Gastroesophageal sphincter (tissue), 4 donors: Measurements from ENCODE around the gene CLCN2. TPM values are rescaled to one million over a fixed set of nuclear protein-coding genes. Genes with fewer than 3 reads are reported as not detected.
A peak's percentile ranks its signal among the peaks of the same experiment; 100 is the strongest.

Experiments used
- ATAC-seq: fragments of 150-250 bp; one replicate; pipeline ENCODE4 v1.9.1; 2016; ENCODE audit warnings: mild to moderate bottlenecking, moderate library complexity
- H3K27ac ChIP-seq, 4 donors: fragments of 200-600 bp; sonication (generic) in 3 of 4; 1 replicate in 3 of 4; 2 replicates in 1 of 4; pipeline ENCODE4 v1.5.1; 2016 to 2019
- H3K27me3 ChIP-seq: fragments of 200-600 bp; sonication (generic); one replicate; pipeline ENCODE4 v1.5.1; 2019
- H3K36me3 ChIP-seq, 2 donors: fragments of 200-600 bp; sonication (generic); one replicate each; pipeline ENCODE4 v1.5.1; 2019; ENCODE audit warnings: control low read depth in 1 of 2
- H3K4me1 ChIP-seq, 3 donors: fragments of 200-600 bp; sonication (generic); 1 replicate in 2 of 3; 2 replicates in 1 of 3; pipeline ENCODE4 v1.5.1; 2016 to 2019; ENCODE audit warnings: control low read depth in 2 of 3
- H3K4me3 ChIP-seq, 2 donors: fragments of 200-600 bp; sonication (generic); one replicate each; pipeline ENCODE4 v1.5.1; 2019; ENCODE audit warnings: mild to moderate bottlenecking in 1 of 2, moderate library complexity in 1 of 2
- H3K9me3 ChIP-seq, 3 donors: fragments of 200-600 bp; sonication (generic); one replicate each; pipeline ENCODE4 v1.5.1; 2017 to 2019; ENCODE audit warnings: control low read depth in 2 of 3
- EP300 ChIP-seq: sonication (generic); formaldehyde crosslinking; IDR thresholded peaks from one replicate; pipeline ENCODE4 v1.6.1; 2017; ENCODE audit warnings: antibody characterized with exemption, mild to moderate bottlenecking
- POLR2A ChIP-seq, 2 donors: fragments of 450-650 bp; IDR thresholded peaks; one replicate each; pipeline ENCODE4 v1.6.1; 2017; ENCODE audit warnings: antibody characterized with exemption in 2 of 2, mild to moderate bottlenecking in 2 of 2, moderate library complexity in 1 of 2
- POLR2AphosphoS5 ChIP-seq: sonication (generic); formaldehyde crosslinking; IDR thresholded peaks from one replicate; pipeline ENCODE4 v1.6.1; 2017; ENCODE audit warnings: antibody characterized with exemption
- WGBS, 2 donors: methylation state at CpG; one replicate each; pipeline ENCODE4 v1.1.5; 2018; ENCODE audit warnings: low coverage in 1 of 2; 5-methylcytosine and 5-hydroxymethylcytosine counted together
- total RNA-seq, 4 donors: library from RNA; depleted of rRNA; stranded (reverse); fragments of >200 nt; gene quantifications; one replicate each; pipeline ENCODE4 v1.1.0, GENCODE V29; 2016
- TF ChIP-seq, protein P1 (sequence below), 4 experiments: fragments of 200-600 bp in 2 of 4; fragments of 450-650 bp in 2 of 4; sonication (generic) in 1 of 4; IDR thresholded peaks; one replicate each; pipeline ENCODE4 v1.5.1; 2017 to 2019; ENCODE audit warnings: antibody characterized with exemption in 4 of 4, mild to moderate bottlenecking in 2 of 4, moderate library complexity in 2 of 4

CLCN2 gene
- 1 to 10 TPM; 2.0 to 6.8 (median 2.3) TPM for total RNA-seq

DNA sequence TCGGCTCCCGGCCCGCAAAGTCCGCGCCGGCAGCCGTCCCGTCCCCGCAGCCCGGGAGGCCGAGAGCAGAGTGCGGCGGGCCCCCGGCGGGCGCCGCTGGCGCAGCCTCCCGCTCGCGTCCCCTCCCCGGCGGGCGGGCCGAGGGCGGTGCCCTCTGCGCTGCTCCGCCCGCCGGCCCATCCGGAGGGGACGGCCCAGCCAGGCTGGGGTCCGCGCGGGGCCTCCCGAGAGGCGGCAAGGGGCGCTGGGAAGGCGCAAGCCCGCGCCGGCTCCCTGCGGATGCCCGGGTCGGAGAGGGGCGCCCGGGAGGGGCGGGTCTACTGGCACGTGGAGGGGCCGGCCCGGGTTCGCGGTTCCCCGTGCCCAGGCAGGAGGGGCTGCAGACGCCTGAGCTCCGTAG, at the start of gene CLCN2, which contains the start of gene POLR2H:
TSS of gene CLCN2 (minus strand) at position 74 of the 400 bp plus-strand sequence. CDS start 126 bp downstream, outside the sequence.
TSS of gene POLR2H (plus strand) at position 179 of the 400 bp plus-strand sequence. CDS start 1,783 bp downstream, outside the sequence.
- Histone ChIP-seq H3K9me3 (no peaks in the 10 kb centered on the region), H3K27me3 (no peaks in the 10 kb centered on the region), H3K4me3 (peak within 1 kb of the TSS; percentile 92 to 95), H3K36me3 (peaks cover 0 to 35% of the 10 kb centered on the region in 2 donors), H3K4me1 (peaks cover 3 to 49% (median 16%) of the 10 kb centered on the region in 3 donors), H3K27ac (peak within 1 kb of the TSS; percentile 92 to 100 (median 96))
- no peak for TF ChIP-seq POLR2AphosphoS5
- TF ChIP-seq, protein P1, sequence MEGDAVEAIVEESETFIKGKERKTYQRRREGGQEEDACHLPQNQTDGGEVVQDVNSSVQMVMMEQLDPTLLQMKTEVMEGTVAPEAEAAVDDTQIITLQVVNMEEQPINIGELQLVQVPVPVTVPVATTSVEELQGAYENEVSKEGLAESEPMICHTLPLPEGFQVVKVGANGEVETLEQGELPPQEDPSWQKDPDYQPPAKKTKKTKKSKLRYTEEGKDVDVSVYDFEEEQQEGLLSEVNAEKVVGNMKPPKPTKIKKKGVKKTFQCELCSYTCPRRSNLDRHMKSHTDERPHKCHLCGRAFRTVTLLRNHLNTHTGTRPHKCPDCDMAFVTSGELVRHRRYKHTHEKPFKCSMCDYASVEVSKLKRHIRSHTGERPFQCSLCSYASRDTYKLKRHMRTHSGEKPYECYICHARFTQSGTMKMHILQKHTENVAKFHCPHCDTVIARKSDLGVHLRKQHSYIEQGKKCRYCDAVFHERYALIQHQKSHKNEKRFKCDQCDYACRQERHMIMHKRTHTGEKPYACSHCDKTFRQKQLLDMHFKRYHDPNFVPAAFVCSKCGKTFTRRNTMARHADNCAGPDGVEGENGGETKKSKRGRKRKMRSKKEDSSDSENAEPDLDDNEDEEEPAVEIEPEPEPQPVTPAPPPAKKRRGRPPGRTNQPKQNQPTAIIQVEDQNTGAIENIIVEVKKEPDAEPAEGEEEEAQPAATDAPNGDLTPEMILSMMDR (IDR thresholded peaks at IDR 0.05) = no peak
- no peak for TF ChIP-seq EP300
- peak; percentile 74 for TF ChIP-seq POLR2A (IDR thresholded peaks at IDR 0.05)
- no CpG with 5 or more reads among the region's 56 CpGs for WGBS, 2 donors
- ATAC-seq = peak; percentile 70

DNA sequence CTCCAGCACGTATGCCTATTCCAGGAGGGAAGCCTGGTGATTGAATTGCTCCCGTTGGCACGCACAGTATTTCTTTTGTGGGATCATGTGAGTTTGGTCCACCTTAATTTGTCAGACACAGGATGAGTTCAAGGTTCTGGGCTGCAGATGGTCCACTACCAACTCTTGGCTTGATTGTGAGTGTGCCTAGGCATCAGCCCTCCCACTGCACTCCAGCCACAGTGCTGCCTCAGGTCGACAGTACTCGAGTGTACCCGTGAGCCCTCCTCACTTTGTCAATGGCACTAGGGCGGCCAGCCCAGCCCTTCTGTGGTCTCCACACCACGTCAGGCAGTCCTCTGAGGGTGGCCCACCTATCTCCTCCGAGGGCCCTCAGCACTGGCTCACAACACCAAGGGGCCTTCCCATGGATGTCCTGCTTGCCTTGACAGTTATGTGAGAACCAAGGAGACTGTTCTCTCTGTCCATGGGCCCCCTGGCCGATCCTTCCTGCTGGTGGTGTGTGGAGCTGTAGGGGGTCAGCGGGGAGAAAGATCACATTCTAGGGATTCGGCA, 48.6 kb upstream of the CLCN2 start:
- no peak for ATAC-seq
- no peaks in the 10 kb centered on the region for H3K4me1 ChIP-seq
- no peak overlapping the region for H3K4me3 ChIP-seq
- 64 to 90% methylated on average over 2 to 6 of the region's 12 CpGs for WGBS, 2 donors
- no peak overlapping the region for H3K27ac ChIP-seq
- H3K36me3 ChIP-seq = no peaks in the 10 kb centered on the region
- H3K27me3 ChIP-seq = no peaks in the 10 kb centered on the region
- TF ChIP-seq POLR2A (IDR thresholded peaks at IDR 0.05) = no peak
- TF ChIP-seq, protein P1 (IDR thresholded peaks at IDR 0.05) = no peak
- no peak for TF ChIP-seq POLR2AphosphoS5
- no peak for TF ChIP-seq EP300
- H3K9me3 ChIP-seq = no peaks in the 10 kb centered on the region

DNA sequence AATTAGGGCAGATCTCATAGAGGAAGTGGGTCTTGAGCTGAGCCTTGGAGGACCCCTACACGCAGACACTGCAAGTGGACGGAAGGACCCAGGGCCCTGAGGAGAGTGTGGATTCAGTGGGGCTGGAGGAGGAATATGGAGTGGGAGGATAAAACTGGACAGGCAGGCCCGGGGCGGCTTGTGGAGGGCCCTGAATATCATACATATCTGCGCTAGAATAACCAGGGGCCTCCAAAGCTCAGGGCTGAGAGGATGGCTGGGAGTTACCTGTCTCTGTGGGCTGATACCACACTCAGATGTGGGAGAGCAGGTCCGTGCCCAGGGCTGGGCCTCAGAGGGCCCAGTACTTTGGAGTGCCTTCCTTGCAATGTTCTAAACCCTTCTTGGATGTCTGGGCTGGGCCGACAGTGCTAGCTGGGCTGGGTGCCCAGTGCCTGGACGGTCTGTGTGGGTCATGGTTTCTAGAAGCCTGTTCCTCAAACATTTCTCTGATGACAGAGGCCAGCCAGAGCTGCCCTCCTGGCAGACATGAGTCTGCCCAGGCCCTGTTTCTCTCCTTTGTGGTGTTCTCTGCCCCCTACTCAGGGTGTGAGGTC, 48.0 kb upstream of the CLCN2 start:
- no peaks in the 10 kb centered on the region for H3K4me1 ChIP-seq
- no peaks in the 10 kb centered on the region for H3K9me3 ChIP-seq
- no peaks in the 10 kb centered on the region for H3K27me3 ChIP-seq
- no peak for ATAC-seq
- H3K4me3 ChIP-seq = no peak overlapping the region
- H3K36me3 ChIP-seq = no peaks in the 10 kb centered on the region
- H3K27ac ChIP-seq = no peak overlapping the region
- no peak for TF ChIP-seq POLR2AphosphoS5
- TF ChIP-seq, protein P1 (IDR thresholded peaks at IDR 0.05) = no peak
- TF ChIP-seq POLR2A (IDR thresholded peaks at IDR 0.05) = no peak
- TF ChIP-seq EP300 = no peak
- WGBS, 2 donors = 91 to 100% methylated on average over 4 to 5 of the region's 8 CpGs

DNA sequence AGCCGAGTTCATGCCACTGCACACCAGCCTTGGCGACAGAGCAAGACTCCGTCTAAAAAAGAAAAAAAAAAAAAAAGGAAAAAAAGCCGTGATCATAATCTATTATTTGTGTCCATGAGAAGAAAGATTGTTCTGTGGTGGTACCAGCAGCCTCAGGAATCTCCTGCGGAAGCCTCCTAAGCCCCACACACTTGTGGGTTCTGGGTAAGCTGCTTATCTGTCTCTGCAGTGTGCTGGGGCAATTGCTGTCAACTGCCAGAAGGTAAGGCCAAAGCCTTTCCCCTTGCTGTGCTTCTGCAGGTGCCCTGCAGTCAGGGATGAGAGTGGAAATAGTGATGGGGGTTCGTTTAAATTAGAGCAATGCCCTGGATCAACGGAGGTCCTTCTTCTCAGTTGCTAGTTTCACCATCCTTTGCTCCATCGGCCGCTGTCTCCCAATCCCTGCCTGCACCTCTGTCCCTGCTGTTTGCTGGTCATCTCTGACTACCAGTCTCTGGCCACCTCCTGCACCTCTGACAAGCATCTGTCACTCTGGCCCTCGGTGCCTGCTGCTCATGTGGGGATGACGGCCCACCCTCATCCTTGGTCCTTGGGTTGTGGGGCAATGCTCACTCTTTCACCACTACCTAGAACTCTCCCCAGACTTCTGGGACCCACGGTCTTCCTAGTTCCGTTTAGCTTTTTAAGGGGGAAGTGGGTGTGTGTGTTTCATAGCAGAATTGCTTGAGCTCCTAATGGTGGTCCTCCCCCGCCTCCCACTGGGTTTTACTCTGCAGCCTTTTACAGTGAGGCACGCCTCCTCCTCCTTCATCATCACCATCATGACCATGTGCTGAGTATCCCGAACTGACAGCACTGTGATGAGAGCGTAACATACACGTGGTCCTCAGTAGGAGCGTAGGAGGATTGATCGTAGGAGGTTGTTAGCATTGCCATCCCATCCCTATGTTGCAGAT, 43.9 kb upstream of the CLCN2 start:
- no peaks in the 10 kb centered on the region for H3K9me3 ChIP-seq
- TF ChIP-seq POLR2A (IDR thresholded peaks at IDR 0.05) (no peak), POLR2AphosphoS5 (no peak), EP300 (no peak)
- TF ChIP-seq, protein P1 (IDR thresholded peaks at IDR 0.05) = no peak
- no peak for ATAC-seq

More for the DNA sequence above, 43.9 kb upstream of the CLCN2 start:
- Histone ChIP-seq H3K27ac (no peak overlapping the region), H3K27me3 (peaks cover 27% of the 10 kb centered on the region), H3K4me1 (no peaks in the 10 kb centered on the region), H3K36me3 (no peaks in the 10 kb centered on the region), H3K4me3 (no peak overlapping the region)
- 71 to 83% methylated on average over 5 to 6 of the region's 20 CpGs for WGBS, 2 donors
